GM23248 (cell line): ENCODE measurements around the gene CELA3B. TPM values are rescaled to one million over a fixed set of nuclear protein-coding genes. Genes with fewer than 3 reads are reported as not detected.
A peak's percentile ranks its signal among the peaks of the same experiment; 100 is the strongest.
"Not testable (repeated sequence)": the region's sequence is repeated elsewhere in the genome, so short reads cannot be mapped to it uniquely, and the experiment has no call there.

ENCODE experiments used
- DNase-seq: peaks from one replicate; pipeline ENCODE4 v3.0.0-alpha.2; 2015
- H2AFZ ChIP-seq: fragments of 200-600 bp; sonication (generic); 2 replicates; pipeline ENCODE4 v1.6.1; 2016; ENCODE audit warnings: antibody characterized with exemption
- H3F3A ChIP-seq: fragments of 200-600 bp; sonication (generic); 2 replicates; pipeline ENCODE4 v1.6.1; 2016; ENCODE audit warnings: mild to moderate bottlenecking, antibody characterized with exemption, mixed run types; ENCODE audit not compliant: insufficient read depth
- H3K27ac ChIP-seq: fragments of 200-600 bp; sonication (generic); 2 replicates; pipeline ENCODE4 v1.5.1; 2016; ENCODE audit warnings: mild to moderate bottlenecking
- H3K27me3 ChIP-seq: fragments of 200-600 bp; sonication (generic); replicated peaks from 2 replicates; pipeline ENCODE4 v1.6.1; 2016; ENCODE audit warnings: mild to moderate bottlenecking; ENCODE audit not compliant: insufficient read depth
- H3K36me3 ChIP-seq: fragments of 200-600 bp; sonication (generic); 2 replicates; pipeline ENCODE4 v1.6.1; 2016; ENCODE audit warnings: low read depth, mild to moderate bottlenecking
- H3K4me1 ChIP-seq: fragments of 200-600 bp; sonication (generic); 2 replicates; pipeline ENCODE4 v1.6.1; 2016; ENCODE audit warnings: mild to moderate bottlenecking; ENCODE audit not compliant: insufficient read depth
- H3K4me2 ChIP-seq: fragments of 200-600 bp; sonication (generic); one replicate; pipeline ENCODE4 v1.6.1; 2016; ENCODE audit warnings: mild to moderate bottlenecking; ENCODE audit not compliant: unreplicated experiment
- H3K4me3 ChIP-seq: fragments of 200-600 bp; sonication (generic); 2 replicates; pipeline ENCODE4 v1.5.1; 2016; ENCODE audit warnings: mild to moderate bottlenecking
- H3K79me2 ChIP-seq: fragments of 200-600 bp; sonication (generic); 2 replicates; pipeline ENCODE4 v1.6.1; 2016; ENCODE audit warnings: mild to moderate bottlenecking; ENCODE audit not compliant: insufficient read depth
- H3K9ac ChIP-seq: fragments of 200-600 bp; sonication (generic); 2 replicates; pipeline ENCODE4 v1.6.1; 2016; ENCODE audit warnings: mild to moderate bottlenecking
- H3K9me2 ChIP-seq: fragments of 200-600 bp; sonication (generic); 2 replicates; pipeline ENCODE4 v1.6.1; 2016; ENCODE audit warnings: mixed run types, mild to moderate bottlenecking, moderate library complexity; ENCODE audit not compliant: insufficient read depth
- H3K9me3 ChIP-seq: fragments of 200-600 bp; sonication (generic); one replicate; pipeline ENCODE4 v1.6.1; 2017; ENCODE audit warnings: low read depth
- H4K20me1 ChIP-seq: fragments of 200-600 bp; sonication (generic); 2 replicates; pipeline ENCODE4 v1.6.0; 2016; ENCODE audit not compliant: insufficient read depth
- EZH2 ChIP-seq: fragments of 200-600 bp; sonication (generic); IDR thresholded peaks from 2 replicates; pipeline ENCODE4 v1.6.1; 2018; ENCODE audit warnings: antibody characterized with exemption, mild to moderate bottlenecking; ENCODE audit not compliant: insufficient read depth, poor library complexity, severe bottlenecking
- EZH2phosphoT487 ChIP-seq: fragments of 200-600 bp; sonication (generic); IDR thresholded peaks from 2 replicates; pipeline ENCODE4 v1.6.1; 2018; ENCODE audit warnings: antibody characterized with exemption, moderate library complexity, mild to moderate bottlenecking, low read depth; ENCODE audit not compliant: insufficient read depth
- WGBS, 2 experiments: methylation state at CpG; one replicate each; pipeline ENCODE4 v1.1.6; 2015 to 2017; ENCODE audit warnings: low lambda C conversion rate in 2 of 2, low coverage in 1 of 2; ENCODE audit errors: missing lambda C conversion rate in 2 of 2; 5-methylcytosine and 5-hydroxymethylcytosine counted together
- in situ Hi-C: fragments of 300-500 bp; cut with MboI; formaldehyde crosslinking; loops from 2 replicates; pipeline ENCODE4 v1.15.0; 2020
- polyA plus RNA-seq: library from polyadenylated mRNA; unstranded; fragments of >200 nt; fragmentation: Nextera tagmentation; extraction: Ambion mirVana; gene quantifications from 2 replicates; pipeline ENCODE4 v1.2.1, GENCODE V29; 2016
- total RNA-seq: library from RNA; depleted of rRNA; stranded (reverse); fragments of >200 nt; shearing (Covaris generic); gene quantifications from 2 replicates; pipeline ENCODE4 v1.2.3, GENCODE V29; 2014

The CELA3B gene
- total and polyA plus RNA-seq, 2 experiments from 2014 or later = not detected

DNA sequence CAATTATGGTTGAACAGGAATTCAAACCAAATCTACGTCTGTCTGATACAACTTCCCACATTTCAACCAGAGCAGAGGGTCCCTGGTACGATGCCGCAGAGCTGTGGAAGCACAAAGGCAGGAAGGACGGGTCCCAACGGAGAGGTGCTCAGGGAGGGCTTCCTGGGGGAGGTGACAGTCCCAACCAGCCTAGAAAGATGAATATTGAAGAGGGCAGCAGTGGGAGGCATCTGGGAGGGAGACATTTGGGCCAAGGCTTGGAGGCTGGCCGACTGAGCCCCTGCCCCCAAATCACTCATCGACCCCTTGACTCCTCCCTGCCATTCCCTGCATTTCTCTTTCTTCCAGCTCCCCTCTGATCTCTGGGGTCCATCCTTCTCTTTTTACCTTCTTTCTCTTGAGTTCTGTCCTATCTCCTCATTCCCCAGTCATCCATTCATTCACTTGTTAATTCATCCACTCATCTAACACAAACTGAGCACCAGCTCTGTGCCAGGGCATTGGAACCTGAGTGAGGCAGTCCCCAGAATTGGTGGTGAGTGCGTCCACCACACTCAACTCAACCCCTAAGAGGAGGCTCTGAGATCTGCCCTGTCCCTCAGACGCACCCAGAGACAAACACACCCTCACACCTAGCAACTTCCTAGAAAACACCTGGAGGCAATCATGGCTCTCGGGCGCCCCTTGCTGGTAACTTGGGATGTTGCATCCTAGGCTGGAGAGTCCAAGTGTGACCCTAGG lies 13.2 kb upstream of the CELA3B start:
- WGBS, 2 experiments = 37 to 39% methylated on average over 10 to 11 of the region's 11 CpGs
- no peak overlapping the region for H3K9ac ChIP-seq
- in situ Hi-C loops = no loop called here

DNA sequence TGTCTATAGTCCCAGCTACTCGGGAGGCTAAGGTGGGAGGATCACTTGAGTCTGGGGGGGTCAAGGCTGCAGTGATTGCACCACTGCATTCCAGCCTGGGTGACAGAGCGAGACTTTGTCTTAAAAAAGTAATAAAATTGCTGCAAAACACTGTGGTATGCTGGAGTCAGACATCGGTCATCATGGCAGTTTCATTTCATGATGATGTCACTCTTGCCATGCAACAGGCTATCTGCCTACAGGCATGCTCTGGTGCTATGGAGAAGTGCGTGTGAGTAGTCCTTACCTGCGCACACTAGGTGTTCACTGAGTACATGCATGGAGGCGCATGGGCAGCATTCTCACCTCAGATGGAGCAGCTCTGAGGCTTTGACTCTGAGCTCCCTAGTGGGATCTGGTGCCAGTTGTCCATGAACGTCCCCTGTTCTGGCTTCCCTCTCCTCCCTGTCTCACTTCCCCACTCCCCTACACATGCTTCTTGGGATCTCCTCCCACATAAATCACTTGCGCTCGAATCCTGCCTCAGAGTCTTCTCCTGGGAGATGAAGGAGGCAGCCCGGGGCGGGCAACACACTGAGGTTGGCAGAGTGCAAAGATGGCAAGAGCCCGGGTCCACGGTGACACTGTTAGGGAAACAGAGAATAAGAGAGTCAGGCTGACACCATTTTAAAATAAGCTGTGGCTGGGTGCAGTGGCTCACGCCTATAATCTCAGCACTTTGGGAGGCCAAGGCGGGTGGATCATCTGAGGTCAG lies 10.4 kb upstream of the CELA3B start:
- Histone ChIP-seq H3K4me3 (no peak overlapping the region), H3K79me2 (no peaks in the 10 kb centered on the region), H3K27ac (peak overlapping the region; percentile 36; the same call in 1 of the 2 replicates), H3K4me1 (peaks cover 13% of the 10 kb centered on the region), H3K4me2 (peak overlapping the region; percentile 32), H3K9me3 (no peaks in the 10 kb centered on the region), H4K20me1 (no peaks in the 10 kb centered on the region), H2AFZ (no peak overlapping the region), H3K27me3 (no peaks in the 10 kb centered on the region), H3K9me2 (no peaks in the 10 kb centered on the region), H3K9ac (0 out of 2 replicates have a peak overlapping the region, but pooled peaks have one; percentile 19), H3F3A (no peaks in the 10 kb centered on the region), H3K36me3 (no peaks in the 10 kb centered on the region)
- TF ChIP-seq EZH2phosphoT487 (no peak), EZH2 (no peak)
- 61 to 66% methylated on average over 15 of the region's 15 CpGs for WGBS, 2 experiments
- DNase-seq = peak; percentile 89
- in situ Hi-C loops = no loop called here

More for the DNA sequence above, 13.2 kb upstream of the CELA3B start:
- Histone ChIP-seq H2AFZ (no peak overlapping the region), H3K9me3 (no peaks in the 10 kb centered on the region), H3K27ac (no peak overlapping the region), H3K27me3 (no peaks in the 10 kb centered on the region), H3K4me3 (no peak overlapping the region), H4K20me1 (no peaks in the 10 kb centered on the region), H3K4me1 (peaks cover 13% of the 10 kb centered on the region), H3K36me3 (no peaks in the 10 kb centered on the region), H3K4me2 (no peak overlapping the region), H3F3A (no peaks in the 10 kb centered on the region), H3K79me2 (no peaks in the 10 kb centered on the region), H3K9me2 (no peaks in the 10 kb centered on the region)
- peak; percentile 68 for DNase-seq
- TF ChIP-seq EZH2 (no peak), EZH2phosphoT487 (no peak)

- DNase-seq, H3K27me3 ChIP-seq, H2AFZ ChIP-seq, H3K4me3 ChIP-seq, H3K9me3 ChIP-seq, H3K36me3 ChIP-seq, H3K27ac ChIP-seq, H3F3A ChIP-seq, H3K9ac ChIP-seq, H3K4me2 ChIP-seq, H4K20me1 ChIP-seq, H3K79me2 ChIP-seq, H3K9me2 ChIP-seq, in situ Hi-C loops: not testable (repeated sequence)
- WGBS, 2 experiments = 93 to 95% methylated on average over 6 of the region's 6 CpGs
- H3K4me1 ChIP-seq = peaks cover 13% of the 10 kb centered on the region
These were observed 9.6 kb upstream of the CELA3B start for GRCh38 chr1:21967216-21967615.

- WGBS, 2 experiments = 69 to 72% methylated on average over 5 of the region's 5 CpGs
- H3K79me2 ChIP-seq, H3K9ac ChIP-seq, H3K27me3 ChIP-seq, H3K36me3 ChIP-seq, H2AFZ ChIP-seq, H3K9me2 ChIP-seq, H3K4me3 ChIP-seq, in situ Hi-C loops, H3K4me2 ChIP-seq, H3K9me3 ChIP-seq, H3F3A ChIP-seq, H3K27ac ChIP-seq, H4K20me1 ChIP-seq, DNase-seq: not testable (repeated sequence)
- peaks cover 13% of the 10 kb centered on the region for H3K4me1 ChIP-seq
These were observed 7.8 kb upstream of the CELA3B start for GRCh38 chr1:21969066-21969465.

- H4K20me1 ChIP-seq, in situ Hi-C loops, H3K9me2 ChIP-seq, H3K4me2 ChIP-seq, H3K9me3 ChIP-seq, H3K27ac ChIP-seq, DNase-seq, H3K79me2 ChIP-seq, H2AFZ ChIP-seq, H3F3A ChIP-seq, H3K36me3 ChIP-seq, H3K27me3 ChIP-seq, H3K4me3 ChIP-seq, H3K9ac ChIP-seq: not testable (repeated sequence)
- H3K4me1 ChIP-seq = peaks cover 12% of the 10 kb centered on the region
- 69 to 71% methylated on average over 4 of the region's 4 CpGs for WGBS, 2 experiments
These were observed 6.3 kb upstream of the CELA3B start for GRCh38 chr1:21970523-21970922.

- H3K9me2 ChIP-seq, H3K4me1 ChIP-seq, in situ Hi-C loops, H3K27me3 ChIP-seq, H2AFZ ChIP-seq, H3K27ac ChIP-seq, H3K9ac ChIP-seq, H3K4me3 ChIP-seq, DNase-seq, H3F3A ChIP-seq, H4K20me1 ChIP-seq, H3K4me2 ChIP-seq, H3K9me3 ChIP-seq, H3K79me2 ChIP-seq, H3K36me3 ChIP-seq: not testable (repeated sequence)
- WGBS, 2 experiments = 79 to 80% methylated on average over 2 of the region's 2 CpGs
These were observed 3.8 kb upstream of the CELA3B start for GRCh38 chr1:21972973-21973441.

GRCh38 chr1:21973948-21974347 lies 2.9 kb upstream of the CELA3B start:
- H3K4me2 ChIP-seq, H3K4me1 ChIP-seq, H3K27me3 ChIP-seq, H3K9ac ChIP-seq, H3K9me3 ChIP-seq, H2AFZ ChIP-seq, H3K36me3 ChIP-seq, H4K20me1 ChIP-seq, H3F3A ChIP-seq, H3K4me3 ChIP-seq, H3K27ac ChIP-seq, H3K9me2 ChIP-seq, in situ Hi-C loops, H3K79me2 ChIP-seq, DNase-seq: not testable (repeated sequence)
- 69 to 78% methylated on average over 4 to 8 of the region's 8 CpGs for WGBS, 2 experiments
